IMR-90 (cell line): ENCODE data around the gene CHRDL1. TPM values are rescaled to one million over a fixed set of nuclear protein-coding genes. Genes with fewer than 3 reads are reported as not detected.

Source experiments
- ATAC-seq: fragments of 200-7000 bp; cut with Tn5 transposase; 2 replicates; pipeline ENCODE4 v1.9.1; 2020; ENCODE audit warnings: low read depth, mild to moderate bottlenecking, moderate library complexity
- BruUV-seq: library from RNA; stranded (reverse); fragments of 400-500 nt; replicated peaks from 2 replicates; lab custom pipeline; 2021; lab: Mats Ljungman, UMichigan
- CTCF ChIA-PET: fragments of 300-600 bp; formaldehyde crosslinking; extraction: SDS; loops from one replicate; lab custom pipeline; 2021; ENCODE audit warnings: antibody characterized with exemption; lab: Yijun Ruan, JAX
- POLR2A ChIA-PET: fragments of 300-600 bp; sonication (Branson Sonifier 250); formaldehyde crosslinking; loops from one replicate; lab custom pipeline; 2022; ENCODE audit warnings: antibody characterized with exemption; ENCODE audit not compliant: unreplicated experiment; lab: Charles Lee
- DNase-seq: peaks from one replicate; pipeline ENCODE4 v3.0.0; 2013
- H2AFZ ChIP-seq: replicated peaks from 2 replicates; pipeline ENCODE3; 2013; ENCODE audit warnings: low read length, mild to moderate bottlenecking; ENCODE audit not compliant: poor library complexity
- H2AK5ac ChIP-seq: 2 replicates; pipeline ENCODE4 v1.6.1; 2013; ENCODE audit warnings: low read depth, low read length, inconsistent platforms
- H2AK9ac ChIP-seq: replicated peaks from 2 replicates; pipeline ENCODE3; 2013; ENCODE audit warnings: mild to moderate bottlenecking, low read depth, low read length, moderate library complexity; ENCODE audit not compliant: poor library complexity
- H2BK120ac ChIP-seq: 2 replicates; pipeline ENCODE4 v1.6.1; 2013; ENCODE audit warnings: low read depth, low read length, inconsistent platforms
- H2BK15ac ChIP-seq: 3 replicates; pipeline ENCODE4 v1.6.1; 2013; ENCODE audit warnings: low read depth, low read length, inconsistent platforms
- H2BK20ac ChIP-seq: 2 replicates; pipeline ENCODE4 v1.6.1; 2013; ENCODE audit warnings: low read depth, mild to moderate bottlenecking, inconsistent platforms, low read length, moderate library complexity
- H2BK5ac ChIP-seq: 2 replicates; pipeline ENCODE4 v1.6.1; 2013; ENCODE audit warnings: mild to moderate bottlenecking, low read depth, low read length, inconsistent platforms; ENCODE audit not compliant: poor library complexity, severe bottlenecking
- H3K14ac ChIP-seq: replicated peaks from 2 replicates; pipeline ENCODE4 v1.6.1; 2013; ENCODE audit warnings: low read depth, low read length, inconsistent platforms
- H3K18ac ChIP-seq: 2 replicates; pipeline ENCODE4 v1.6.1; 2013; ENCODE audit warnings: low read depth, low read length, control low read depth
- H3K23ac ChIP-seq: 2 replicates; pipeline ENCODE4 v1.6.1; 2013; ENCODE audit warnings: low read depth, low read length, inconsistent platforms
- H3K27ac ChIP-seq: 2 replicates; pipeline ENCODE4 v1.5.1; 2013; ENCODE audit warnings: mild to moderate bottlenecking, control low read depth, low read length; ENCODE audit not compliant: insufficient read depth
- H3K27me3 ChIP-seq: 2 replicates; pipeline ENCODE4 v1.6.1; 2013; ENCODE audit warnings: low read length; ENCODE audit not compliant: control insufficient read depth, insufficient read depth
- H3K36me3 ChIP-seq: 2 replicates; pipeline ENCODE4 v1.6.1; 2013; ENCODE audit warnings: low read length, mixed read lengths; ENCODE audit not compliant: control insufficient read depth, insufficient read depth
- H3K4ac ChIP-seq: 2 replicates; pipeline ENCODE4 v1.6.1; 2013; ENCODE audit warnings: low read depth, low read length, inconsistent platforms
- H3K4me1 ChIP-seq: 2 replicates; pipeline ENCODE4 v1.6.1; 2013; ENCODE audit warnings: low read length, mixed read lengths; ENCODE audit not compliant: control insufficient read depth, insufficient read depth
- H3K4me2 ChIP-seq: 2 replicates; pipeline ENCODE4 v1.6.1; 2013; ENCODE audit warnings: low read depth, mild to moderate bottlenecking, control low read depth, low read length, moderate library complexity
- H3K4me3 ChIP-seq: 2 replicates; pipeline ENCODE4 v1.5.1; 2013; ENCODE audit warnings: low read depth, mild to moderate bottlenecking, control low read depth, low read length, moderate library complexity; ENCODE audit not compliant: insufficient read depth
- H3K56ac ChIP-seq: 2 replicates; pipeline ENCODE4 v1.6.1; 2013; ENCODE audit warnings: low read length, inconsistent platforms; ENCODE audit not compliant: insufficient read depth; ENCODE audit errors: extremely low read depth
- H3K79me1 ChIP-seq, 2 experiments: 2 replicates each; pipeline ENCODE4 v1.6.1; 2013; ENCODE audit warnings: low read length in 2 of 2, inconsistent platforms in 1 of 2, low read depth in 1 of 2
- H3K9ac ChIP-seq: 2 replicates; pipeline ENCODE4 v1.6.1; 2013; ENCODE audit warnings: low read depth, low read length, control low read depth
- H3K9me1 ChIP-seq: 2 replicates; pipeline ENCODE4 v1.6.1; 2013; ENCODE audit warnings: low read length, inconsistent platforms; ENCODE audit not compliant: insufficient read depth
- H3K9me3 ChIP-seq: 2 replicates; pipeline ENCODE4 v1.6.1; 2013; ENCODE audit warnings: low read length; ENCODE audit not compliant: control insufficient read depth, insufficient read depth
- H4K20me1 ChIP-seq: 2 replicates; pipeline ENCODE4 v1.6.1; 2013; ENCODE audit warnings: low read length, inconsistent platforms; ENCODE audit not compliant: insufficient read depth
- H4K5ac ChIP-seq: 2 replicates; pipeline ENCODE4 v1.6.1; 2013; ENCODE audit warnings: mild to moderate bottlenecking, low read depth, low read length, control low read depth
- H4K8ac ChIP-seq, 2 experiments: 2 replicates each; pipeline ENCODE4 v1.6.1; 2013; ENCODE audit warnings: low read depth in 2 of 2, low read length in 2 of 2, control low read depth in 1 of 2, inconsistent platforms in 1 of 2
- H4K91ac ChIP-seq: 2 replicates; pipeline ENCODE4 v1.6.1; 2013; ENCODE audit warnings: low read depth, low read length, inconsistent platforms; ENCODE audit not compliant: insufficient read depth
- MAFK ChIP-seq: IDR thresholded peaks from 2 replicates; pipeline ENCODE4 v1.6.1; 2012; ENCODE audit warnings: low read depth, low read length, improper control_type of control experiment
- POLR2A ChIP-seq: IDR thresholded peaks from 2 replicates; pipeline ENCODE4 v1.6.1; 2012; ENCODE audit warnings: mild to moderate bottlenecking, low read depth, low read length
- WGBS, 2 experiments: methylation state at CpG; one replicate each; pipeline versions ENCODE4 v1.1.5 to v1.1.7; 2013; ENCODE audit warnings: missing lambda C conversion rate in 2 of 2; ENCODE audit not compliant: insufficient read length in 1 of 2; ENCODE audit errors: extremely low coverage in 2 of 2; 5-methylcytosine and 5-hydroxymethylcytosine counted together
- dilution Hi-C: fragments of 300-500 bp; cut with HindIII; formaldehyde crosslinking; loops from one replicate; pipeline ENCODE4 v1.14.3; 2018; ENCODE audit warnings: low sequenced_read_pairs; ENCODE audit not compliant: unreplicated experiment
- in situ Hi-C: fragments of 300-500 bp; cut with MboI; formaldehyde crosslinking; loops from 3 replicates; pipeline ENCODE4 v1.14.3; 2019; ENCODE audit warnings: low sequenced_read_pairs, inconsistent platforms, mixed read lengths
- intact Hi-C: fragments of 100-400 bp; cut with micrococcal nuclease; formaldehyde crosslinking; loops from 2 replicates; pipeline ENCODE4 v1.10.0; 2022
- polyA plus RNA-seq, 3 experiments: library from polyadenylated mRNA; depleted of rRNA; stranded (reverse); fragments of >200 nt; gene quantifications; 2 replicates each; pipeline ENCODE4 v1.2.3, GENCODE V29; 2012; ENCODE audit warnings: low replicate concordance in 1 of 3
- total RNA-seq: library from RNA; depleted of rRNA; stranded (reverse); fragments of >200 nt; gene quantifications from 2 replicates; pipeline ENCODE4 v1.2.3, GENCODE V29; 2012

CHRDL1 gene
- total and polyA plus RNA-seq, 2 of the 4 experiments (the other 2 are of a cell fraction): 0.36 to 0.58 TPM

- Histone ChIP-seq H3K4me3 (no peak overlapping the region), H2BK120ac (no peak overlapping the region), H3K27me3 (no peaks in the 10 kb centered on the region), H4K8ac (no peak overlapping the region), H2AK9ac (no peak overlapping the region), H3K14ac (no peak overlapping the region), H3K9me3 (no peaks in the 10 kb centered on the region), H3K23ac (no peak overlapping the region), H3K36me3 (no peaks in the 10 kb centered on the region), H3K4me2 (no peak overlapping the region), H3K4me1 (no peaks in the 10 kb centered on the region), H4K91ac (no peak overlapping the region), H3K9me1 (no peaks in the 10 kb centered on the region), H3K9ac (no peak overlapping the region), H3K79me1 (no peaks in the 10 kb centered on the region), H2AFZ (no peak overlapping the region), H3K18ac (no peak overlapping the region), H4K5ac (no peak overlapping the region), H2AK5ac (no peak overlapping the region), H2BK5ac (no peak overlapping the region), H2BK20ac (no peak overlapping the region), H3K27ac (no peak overlapping the region), H3K56ac (no peak overlapping the region), H4K20me1 (no peaks in the 10 kb centered on the region), H3K4ac (no peak overlapping the region), H2BK15ac (no peak overlapping the region)
- dilution Hi-C loops (no loop called here), in situ Hi-C loops (no loop called here), intact Hi-C loops (no loop called here)
- ChIA-PET CTCF (no interaction called here), POLR2A (no interaction called here)
- TF ChIP-seq POLR2A: no peak
- peak; percentile 66 for TF ChIP-seq MAFK
- ATAC-seq: no peak
- no TSS peak for BruUV-seq
- no peak for DNase-seq
- no CpG with 5 or more reads among the region's 1 CpG for WGBS, 2 experiments
These were observed 149.2 kb downstream of the CHRDL1 start for GRCh38 chrX:110646386-110646785.
